ENCODE measurements around the gene MAP1LC3C.
A peak's percentile ranks its signal among the peaks of the same experiment; 100 is the strongest.
"Not testable (repeated sequence)": the region's sequence is repeated elsewhere in the genome, so short reads cannot be mapped to it uniquely, and the experiment has no call there.

The MAP1LC3C gene

DNA sequence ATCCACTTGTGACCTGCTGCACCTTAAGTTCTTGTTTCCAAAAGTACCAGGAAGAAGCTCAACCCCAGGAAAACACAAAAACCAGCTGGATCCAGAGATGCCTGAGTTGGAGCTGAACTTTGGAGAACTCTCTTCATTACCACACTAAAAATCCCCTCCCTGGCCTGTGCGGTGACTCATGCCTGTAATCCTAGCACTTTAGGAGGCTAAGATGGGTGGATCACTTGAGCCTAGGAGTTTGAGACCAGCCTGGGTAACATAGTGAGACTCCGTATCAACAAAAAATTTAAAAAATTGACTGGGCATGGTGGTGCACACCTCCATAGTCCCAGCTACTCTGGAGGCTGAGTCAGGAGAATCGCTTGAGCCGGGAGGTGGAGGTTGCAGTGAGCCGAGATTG lies 6.2 kb downstream of the MAP1LC3C start:
- H3K36me3 ChIP-seq (ENCODE audit: control insufficient read depth, insufficient read depth, low read length), result no peaks in the 10 kb centered on the region
- no peak overlapping the region for H3K4me3 ChIP-seq (ENCODE audit: extremely low read depth, insufficient read depth, low read length, poor library complexity, severe bottlenecking)
- H3K4me1 ChIP-seq (ENCODE audit: control insufficient read depth, insufficient read depth, low read length, poor library complexity, severe bottlenecking), result peaks cover 6% of the 10 kb centered on the region
- no peaks in the 10 kb centered on the region for H3K9me3 ChIP-seq (ENCODE audit: control insufficient read depth, low read length)
- H3K27ac ChIP-seq (ENCODE audit: low read depth, low read length, severe bottlenecking), result no peak overlapping the region
- WGBS, 2 experiments (ENCODE audit: insufficient coverage in 2 of 2), result 88 to 92% methylated on average over 4 of the region's 5 CpGs

DNA sequence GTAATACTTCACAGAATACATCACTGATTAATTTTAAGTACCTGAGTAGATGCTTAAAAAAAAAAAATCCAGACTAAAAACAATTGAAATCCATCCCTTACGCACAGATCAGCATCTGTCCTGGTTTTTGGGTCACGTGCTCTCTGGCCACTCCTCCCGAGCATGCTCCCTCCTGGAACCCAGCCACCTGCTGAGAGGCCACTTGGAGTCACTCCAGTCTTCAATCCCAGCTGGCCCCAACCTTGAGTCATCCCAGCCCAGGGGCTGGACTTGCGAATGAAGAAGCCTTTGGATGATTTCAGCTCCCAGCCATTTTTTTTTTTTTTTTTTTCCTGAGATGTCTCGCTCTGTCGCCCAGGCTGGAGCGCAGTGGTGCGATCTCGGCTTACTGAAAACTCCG lies 8.9 kb downstream of the MAP1LC3C start:
- 71 to 76% methylated on average over 5 to 7 of the region's 10 CpGs for WGBS, 2 experiments (ENCODE audit: insufficient coverage in 2 of 2)
- no peak overlapping the region for H3K4me3 ChIP-seq (ENCODE audit: extremely low read depth, insufficient read depth, low read length, poor library complexity, severe bottlenecking)
- H3K36me3 ChIP-seq (ENCODE audit: control insufficient read depth, insufficient read depth, low read length), result no peaks in the 10 kb centered on the region
- no peaks in the 10 kb centered on the region for H3K9me3 ChIP-seq (ENCODE audit: control insufficient read depth, low read length)
- H3K27ac ChIP-seq (ENCODE audit: low read depth, low read length, severe bottlenecking), result no peak overlapping the region
- peaks cover 6% of the 10 kb centered on the region for H3K4me1 ChIP-seq (ENCODE audit: control insufficient read depth, insufficient read depth, low read length, poor library complexity, severe bottlenecking)

DNA sequence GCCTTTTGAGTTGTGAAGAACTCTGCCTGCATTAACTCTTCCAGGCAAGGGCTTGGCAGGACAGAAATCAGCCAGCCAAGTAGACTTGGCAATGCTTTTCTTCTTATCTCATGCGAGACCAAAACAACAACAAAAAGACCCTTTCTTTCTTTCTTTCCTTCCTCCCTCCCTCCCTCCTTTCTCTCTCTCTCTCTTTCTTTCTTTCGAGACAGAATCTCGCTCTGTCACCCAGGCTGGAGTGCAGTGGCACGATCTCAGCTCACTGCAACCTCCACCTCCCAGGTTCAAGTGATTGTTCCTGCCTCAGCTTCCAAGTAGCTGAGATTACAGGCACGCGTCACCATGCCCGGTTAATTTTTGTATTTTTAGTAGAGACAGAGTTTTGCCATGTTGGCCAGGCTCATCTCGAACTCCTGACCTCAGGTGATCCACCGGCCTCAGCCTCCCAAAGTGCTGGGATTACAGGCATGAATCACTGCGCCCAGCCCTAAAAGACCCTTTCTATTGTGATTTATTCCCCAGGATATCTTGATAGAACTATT lies 10.4 kb downstream of the MAP1LC3C start:
- H3K4me3 ChIP-seq (ENCODE audit: extremely low read depth, insufficient read depth, low read length, poor library complexity, severe bottlenecking); H3K9me3 ChIP-seq (ENCODE audit: control insufficient read depth, low read length); H3K36me3 ChIP-seq (ENCODE audit: control insufficient read depth, insufficient read depth, low read length); H3K4me1 ChIP-seq (ENCODE audit: control insufficient read depth, insufficient read depth, low read length, poor library complexity, severe bottlenecking); H3K27ac ChIP-seq (ENCODE audit: low read depth, low read length, severe bottlenecking): not testable (repeated sequence)
- 86 to 87% methylated on average over 6 to 9 of the region's 10 CpGs for whole genome bisulfite sequencing, 2 experiments (ENCODE audit: insufficient coverage in 2 of 2)

DNA sequence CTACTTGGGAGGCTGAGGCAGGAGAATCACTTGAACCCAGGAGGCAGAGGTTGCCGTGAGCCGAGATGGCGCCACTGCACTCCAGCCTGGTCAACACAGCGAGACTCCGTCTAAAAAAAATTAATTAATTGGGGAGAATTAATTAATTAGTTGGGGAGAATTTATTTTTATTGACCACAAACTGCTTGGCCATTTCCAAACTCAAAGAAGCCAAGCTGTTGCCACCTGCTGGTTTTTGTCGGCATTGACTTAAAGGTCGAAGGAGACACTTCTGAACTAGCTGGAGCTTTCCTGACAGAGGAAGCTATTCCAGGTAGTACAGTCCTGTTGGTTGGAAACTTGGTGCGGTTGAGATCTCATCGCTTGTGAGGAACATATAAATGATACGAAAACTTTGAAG lies 13.1 kb downstream of the MAP1LC3C start:
- Histone ChIP-seq H3K4me3 (ENCODE audit: extremely low read depth, insufficient read depth, low read length, poor library complexity, severe bottlenecking) (no peak overlapping the region), H3K36me3 (ENCODE audit: control insufficient read depth, insufficient read depth, low read length) (no peaks in the 10 kb centered on the region), H3K9me3 (ENCODE audit: control insufficient read depth, low read length) (no peaks in the 10 kb centered on the region), H3K27ac (ENCODE audit: low read depth, low read length, severe bottlenecking) (no peak overlapping the region), H3K4me1 (ENCODE audit: control insufficient read depth, insufficient read depth, low read length, poor library complexity, severe bottlenecking) (peaks cover 6% of the 10 kb centered on the region)
- WGBS, 2 experiments (ENCODE audit: insufficient coverage in 2 of 2), result 75% methylated on average over 6 to 8 of the region's 10 CpGs

DNA sequence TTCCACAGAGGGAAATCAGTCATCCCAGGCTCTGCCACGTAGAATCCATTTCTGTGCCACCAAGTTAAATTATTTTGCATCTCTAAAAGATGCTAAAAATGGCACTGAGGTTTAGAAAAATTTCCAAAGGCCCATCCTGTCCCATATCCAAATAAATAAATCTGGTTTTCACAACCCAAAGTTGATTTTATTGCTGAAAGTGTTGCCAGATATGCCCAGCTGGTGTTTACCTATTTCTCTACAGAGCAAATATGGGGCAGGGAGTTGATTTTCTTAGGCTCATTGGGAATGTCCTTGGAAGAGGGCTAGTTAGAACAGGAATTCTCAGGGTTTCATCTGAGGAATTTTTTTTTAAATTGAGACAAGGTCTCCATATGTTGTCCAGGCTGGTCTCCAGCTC lies 19.0 kb downstream of the MAP1LC3C start:
- Histone ChIP-seq H3K4me3 (ENCODE audit: extremely low read depth, insufficient read depth, low read length, poor library complexity, severe bottlenecking) (no peak overlapping the region), H3K4me1 (ENCODE audit: control insufficient read depth, insufficient read depth, low read length, poor library complexity, severe bottlenecking) (no peaks in the 10 kb centered on the region), H3K9me3 (ENCODE audit: control insufficient read depth, low read length) (no peaks in the 10 kb centered on the region), H3K36me3 (ENCODE audit: control insufficient read depth, insufficient read depth, low read length) (no peaks in the 10 kb centered on the region), H3K27ac (ENCODE audit: low read depth, low read length, severe bottlenecking) (no peak overlapping the region)
- no CpG with 5 or more reads among the region's 1 CpG for WGBS, 2 experiments (ENCODE audit: insufficient coverage in 2 of 2)

DNA sequence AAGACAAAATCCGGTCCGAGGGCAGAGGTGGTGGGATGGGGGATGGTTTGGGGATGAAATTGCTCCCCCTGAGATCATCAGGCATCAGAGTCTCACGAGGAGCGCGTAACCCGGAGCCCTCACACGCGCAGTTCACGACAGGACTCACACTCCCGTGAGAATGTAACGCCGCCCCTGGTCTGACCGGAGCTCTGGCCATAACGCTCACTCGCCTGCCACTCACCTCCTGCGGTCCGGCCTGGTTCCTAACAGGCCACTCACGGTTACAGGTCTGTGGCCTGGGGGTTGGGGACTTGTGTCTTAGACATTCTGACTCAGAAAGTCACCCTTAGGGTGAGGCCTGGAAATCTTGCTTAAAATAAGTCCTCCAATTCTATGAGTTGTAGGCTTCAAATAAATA lies 19.8 kb downstream of the MAP1LC3C start:
- Histone ChIP-seq H3K27ac (ENCODE audit: low read depth, low read length, severe bottlenecking) (no peak overlapping the region), H3K4me3 (ENCODE audit: extremely low read depth, insufficient read depth, low read length, poor library complexity, severe bottlenecking) (no peak overlapping the region), H3K4me1 (ENCODE audit: control insufficient read depth, insufficient read depth, low read length, poor library complexity, severe bottlenecking) (no peaks in the 10 kb centered on the region), H3K9me3 (ENCODE audit: control insufficient read depth, low read length) (no peaks in the 10 kb centered on the region), H3K36me3 (ENCODE audit: control insufficient read depth, insufficient read depth, low read length) (no peaks in the 10 kb centered on the region)
- 95 to 96% methylated on average over 11 to 17 of the region's 18 CpGs for WGBS, 2 experiments (ENCODE audit: insufficient coverage in 2 of 2)

DNA sequence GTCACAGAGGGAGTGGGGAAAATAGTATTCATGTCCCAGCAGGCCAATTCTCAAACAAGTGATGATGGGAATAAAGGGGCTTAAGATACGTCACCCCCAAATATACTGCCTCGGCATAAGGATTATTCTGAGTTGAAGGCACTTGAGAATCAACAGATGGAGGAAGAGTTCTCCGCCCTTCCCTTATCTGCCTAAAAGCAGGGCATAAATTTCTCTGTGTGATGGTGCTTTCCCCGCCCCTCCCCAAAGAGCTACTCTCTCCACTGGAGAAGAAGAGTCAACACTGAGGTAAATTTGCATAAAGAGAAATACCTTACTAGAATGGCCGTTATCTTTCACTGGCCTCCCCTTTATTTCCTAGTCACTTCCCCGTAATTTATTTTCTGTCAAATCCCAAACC lies 22.7 kb downstream of the MAP1LC3C start:
- 100% methylated on average over 1 to 2 of the region's 6 CpGs for WGBS, 2 experiments (ENCODE audit: insufficient coverage in 2 of 2)
- peaks cover 10% of the 10 kb centered on the region for H3K4me1 ChIP-seq (ENCODE audit: control insufficient read depth, insufficient read depth, low read length, poor library complexity, severe bottlenecking)
- H3K27ac ChIP-seq (ENCODE audit: low read depth, low read length, severe bottlenecking), result no peak overlapping the region
- H3K4me3 ChIP-seq (ENCODE audit: extremely low read depth, insufficient read depth, low read length, poor library complexity, severe bottlenecking), result no peak overlapping the region
- H3K9me3 ChIP-seq (ENCODE audit: control insufficient read depth, low read length), result no peaks in the 10 kb centered on the region
- H3K36me3 ChIP-seq (ENCODE audit: control insufficient read depth, insufficient read depth, low read length), result no peaks in the 10 kb centered on the region

DNA sequence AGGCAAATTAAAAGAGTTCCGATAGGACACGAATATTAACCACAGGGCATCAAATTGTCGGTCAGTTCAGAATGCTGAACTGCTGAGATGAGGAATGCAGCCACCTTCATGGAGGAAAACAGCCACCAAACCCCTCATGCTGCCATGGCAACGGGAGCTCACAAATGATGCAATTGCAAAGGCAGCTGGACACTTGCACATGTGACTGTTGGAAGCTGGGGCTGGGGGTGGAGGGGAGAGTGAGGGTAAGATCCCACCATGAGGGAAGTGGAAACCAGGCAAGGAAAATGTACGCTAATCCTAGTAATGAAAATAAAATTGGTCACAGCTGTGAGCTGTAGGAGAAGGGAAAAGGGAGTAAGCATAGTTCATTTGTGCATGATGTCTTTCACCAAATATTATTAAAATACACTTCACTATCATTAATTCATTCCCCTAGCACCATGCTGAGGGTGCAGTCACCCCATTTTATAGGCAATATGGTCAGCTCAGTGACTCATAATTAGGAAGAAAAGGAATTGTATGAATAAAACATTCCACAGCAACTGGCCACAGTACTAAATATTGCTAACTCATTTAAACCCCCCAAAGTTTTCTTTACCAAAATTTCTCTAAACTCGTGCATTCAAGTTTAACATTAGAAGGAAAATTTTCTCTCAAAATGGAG lies 26.1 kb downstream of the MAP1LC3C start:
- Histone ChIP-seq H3K27ac (ENCODE audit: low read depth, low read length, severe bottlenecking) (peak overlapping the region; percentile 72), H3K36me3 (ENCODE audit: control insufficient read depth, insufficient read depth, low read length) (no peaks in the 10 kb centered on the region), H3K4me1 (ENCODE audit: control insufficient read depth, insufficient read depth, low read length, poor library complexity, severe bottlenecking) (peaks cover 10% of the 10 kb centered on the region), H3K4me3 (ENCODE audit: extremely low read depth, insufficient read depth, low read length, poor library complexity, severe bottlenecking) (no peak overlapping the region), H3K9me3 (ENCODE audit: control insufficient read depth, low read length) (no peaks in the 10 kb centered on the region)
- WGBS, 2 experiments (ENCODE audit: insufficient coverage in 2 of 2), result 81 to 84% methylated on average over 3 to 5 of the region's 6 CpGs

DNA sequence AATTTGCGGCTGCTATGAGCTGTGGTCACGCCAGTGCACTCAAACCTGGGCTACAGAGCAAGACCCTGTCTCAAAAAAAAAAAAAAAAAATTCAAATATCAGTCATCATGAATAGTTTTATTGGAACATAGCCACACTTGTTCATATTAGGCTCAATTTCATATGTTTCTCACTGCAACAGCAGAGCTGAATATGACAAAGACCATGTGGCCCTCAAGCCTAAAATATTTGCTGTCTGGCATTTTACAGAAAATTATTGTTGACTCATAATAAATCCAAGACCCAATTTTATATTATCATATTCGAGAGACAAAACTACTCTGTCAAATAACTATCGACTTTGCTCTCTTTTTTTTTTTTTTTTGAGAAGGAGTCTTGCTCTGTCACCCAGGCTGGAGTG lies 30.3 kb downstream of the MAP1LC3C start:
- peaks cover 10% of the 10 kb centered on the region for H3K4me1 ChIP-seq (ENCODE audit: control insufficient read depth, insufficient read depth, low read length, poor library complexity, severe bottlenecking)
- H3K27ac ChIP-seq (ENCODE audit: low read depth, low read length, severe bottlenecking), result no peak overlapping the region
- no peaks in the 10 kb centered on the region for H3K36me3 ChIP-seq (ENCODE audit: control insufficient read depth, insufficient read depth, low read length)
- 50% methylated on average over 2 of the region's 4 CpGs; no CpG with 5 or more reads in 1 of the 2 experiments for WGBS, 2 experiments (ENCODE audit: insufficient coverage in 2 of 2)
- no peaks in the 10 kb centered on the region for H3K9me3 ChIP-seq (ENCODE audit: control insufficient read depth, low read length)
- H3K4me3 ChIP-seq (ENCODE audit: extremely low read depth, insufficient read depth, low read length, poor library complexity, severe bottlenecking), result no peak overlapping the region

DNA sequence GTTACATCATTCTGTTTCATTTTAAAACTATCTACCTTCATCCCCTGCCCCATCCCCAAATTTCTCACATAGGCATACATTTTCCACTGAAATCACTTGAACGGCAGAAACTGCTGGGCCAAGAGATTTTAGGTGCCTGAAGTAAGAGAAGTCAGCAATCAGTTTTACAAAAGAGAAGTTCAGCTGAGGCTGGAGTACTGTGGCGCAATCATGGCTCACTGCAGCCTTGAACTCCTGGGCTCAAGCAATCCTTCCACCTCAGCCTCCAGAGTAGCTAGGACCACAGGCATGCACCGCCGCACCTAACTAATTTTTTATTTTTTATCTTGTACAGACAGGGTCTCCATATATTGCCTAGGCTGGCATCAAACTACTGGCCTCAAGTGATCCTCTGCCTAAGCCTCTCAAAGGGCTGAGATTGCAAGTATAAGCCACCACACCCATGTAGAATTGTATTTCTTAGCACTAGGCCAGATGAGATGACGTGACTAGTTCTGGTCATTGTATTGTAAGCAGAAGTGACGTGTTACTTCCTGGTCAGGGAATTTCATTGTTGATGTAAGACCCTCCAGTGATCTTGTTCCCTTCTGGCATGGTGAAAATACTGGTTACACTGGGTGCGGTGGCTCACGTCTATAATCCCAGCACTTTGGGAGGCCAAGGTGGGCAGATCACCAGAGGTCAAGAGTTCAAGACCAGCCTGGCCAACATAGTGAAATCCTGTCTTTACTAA lies 34.2 kb downstream of the MAP1LC3C start:
- H3K36me3 ChIP-seq (ENCODE audit: control insufficient read depth, insufficient read depth, low read length), result no peaks in the 10 kb centered on the region
- no peaks in the 10 kb centered on the region for H3K4me1 ChIP-seq (ENCODE audit: control insufficient read depth, insufficient read depth, low read length, poor library complexity, severe bottlenecking)
- no peak overlapping the region for H3K27ac ChIP-seq (ENCODE audit: low read depth, low read length, severe bottlenecking)
- no peak overlapping the region for H3K4me3 ChIP-seq (ENCODE audit: extremely low read depth, insufficient read depth, low read length, poor library complexity, severe bottlenecking)
- no peaks in the 10 kb centered on the region for H3K9me3 ChIP-seq (ENCODE audit: control insufficient read depth, low read length)
- WGBS, 2 experiments (ENCODE audit: insufficient coverage in 2 of 2), result 89 to 93% methylated on average over 7 to 8 of the region's 8 CpGs

DNA sequence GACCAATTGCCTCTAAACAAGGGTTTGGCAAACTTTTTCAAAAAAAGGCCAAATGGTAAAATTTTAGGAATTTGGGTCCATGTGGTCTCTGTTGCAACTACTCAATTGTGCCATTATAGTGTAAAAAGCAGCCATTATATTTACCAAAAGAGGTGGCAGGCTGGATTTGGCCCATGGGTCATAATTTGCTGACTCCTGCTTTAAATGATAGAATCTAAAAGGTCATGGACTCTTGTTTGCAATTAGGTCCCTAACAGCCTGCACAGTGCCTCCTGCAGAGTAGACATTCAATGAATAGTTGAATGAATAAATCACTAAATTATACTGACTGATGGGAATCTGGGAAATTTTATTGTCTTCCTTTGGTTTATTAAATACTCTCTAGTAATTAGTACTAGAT lies 35.2 kb downstream of the MAP1LC3C start:
- H3K36me3 ChIP-seq (ENCODE audit: control insufficient read depth, insufficient read depth, low read length), result no peaks in the 10 kb centered on the region
- no peak overlapping the region for H3K4me3 ChIP-seq (ENCODE audit: extremely low read depth, insufficient read depth, low read length, poor library complexity, severe bottlenecking)

More for the DNA sequence above, 35.2 kb downstream of the MAP1LC3C start:
- no peaks in the 10 kb centered on the region for H3K9me3 ChIP-seq (ENCODE audit: control insufficient read depth, low read length)
- no peaks in the 10 kb centered on the region for H3K4me1 ChIP-seq (ENCODE audit: control insufficient read depth, insufficient read depth, low read length, poor library complexity, severe bottlenecking)
- no peak overlapping the region for H3K27ac ChIP-seq (ENCODE audit: low read depth, low read length, severe bottlenecking)

Data from mesodermal cell (in vitro differentiated cells).